SU-DHL-6 (cell line): ENCODE results near the gene KIFC3.

ENCODE experiments used
- EZH2phosphoT487 ChIP-seq: fragments of 200-600 bp; sonication (generic), shearing (Covaris generic); conservative IDR thresholded peaks from 2 replicates; pipeline ENCODE4 v1.6.1; 2018; ENCODE audit warnings: mild to moderate bottlenecking, antibody characterized with exemption, low read length, moderate library complexity, mixed read lengths
- TF ChIP-seq, protein P1 (sequence below): fragments of 200-600 bp; sonication (generic); IDR thresholded peaks from one replicate; pipeline ENCODE4 v1.5.1; 2017; ENCODE audit warnings: antibody characterized with exemption, mild to moderate bottlenecking, low read length, moderate library complexity; ENCODE audit not compliant: insufficient read depth, poor library complexity, severe bottlenecking

DNA sequence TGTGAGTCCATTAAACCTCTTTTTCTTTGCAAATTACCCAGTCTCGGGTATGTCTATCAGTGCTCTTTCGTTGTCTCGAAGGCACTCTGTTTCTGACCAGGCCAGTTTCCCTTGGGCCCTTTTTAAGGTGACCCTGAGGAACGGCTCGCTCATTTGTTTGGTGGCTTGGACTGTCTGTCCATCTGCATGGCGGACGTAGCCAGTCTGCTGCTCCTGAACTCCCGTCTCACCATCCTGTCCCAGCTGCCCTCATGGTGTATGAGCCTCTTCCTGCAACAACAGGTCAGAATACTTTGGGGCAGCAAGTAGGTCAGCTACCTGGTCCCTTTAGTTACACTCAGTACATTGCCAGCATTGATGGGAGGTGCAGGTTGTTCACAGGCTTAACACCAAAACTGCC is 88.7 kb downstream of the KIFC3 start:
- TF ChIP-seq, protein P1, sequence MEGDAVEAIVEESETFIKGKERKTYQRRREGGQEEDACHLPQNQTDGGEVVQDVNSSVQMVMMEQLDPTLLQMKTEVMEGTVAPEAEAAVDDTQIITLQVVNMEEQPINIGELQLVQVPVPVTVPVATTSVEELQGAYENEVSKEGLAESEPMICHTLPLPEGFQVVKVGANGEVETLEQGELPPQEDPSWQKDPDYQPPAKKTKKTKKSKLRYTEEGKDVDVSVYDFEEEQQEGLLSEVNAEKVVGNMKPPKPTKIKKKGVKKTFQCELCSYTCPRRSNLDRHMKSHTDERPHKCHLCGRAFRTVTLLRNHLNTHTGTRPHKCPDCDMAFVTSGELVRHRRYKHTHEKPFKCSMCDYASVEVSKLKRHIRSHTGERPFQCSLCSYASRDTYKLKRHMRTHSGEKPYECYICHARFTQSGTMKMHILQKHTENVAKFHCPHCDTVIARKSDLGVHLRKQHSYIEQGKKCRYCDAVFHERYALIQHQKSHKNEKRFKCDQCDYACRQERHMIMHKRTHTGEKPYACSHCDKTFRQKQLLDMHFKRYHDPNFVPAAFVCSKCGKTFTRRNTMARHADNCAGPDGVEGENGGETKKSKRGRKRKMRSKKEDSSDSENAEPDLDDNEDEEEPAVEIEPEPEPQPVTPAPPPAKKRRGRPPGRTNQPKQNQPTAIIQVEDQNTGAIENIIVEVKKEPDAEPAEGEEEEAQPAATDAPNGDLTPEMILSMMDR, result no peak
- no peak for TF ChIP-seq EZH2phosphoT487
